Fibroblast of upper back skin (primary cell): Measurements from ENCODE around the gene LRMDA.

Experiments used
- DNase-seq: peaks from one replicate; pipeline ENCODE4 v3.0.0-alpha.2; 2013

LRMDA gene

DNA sequence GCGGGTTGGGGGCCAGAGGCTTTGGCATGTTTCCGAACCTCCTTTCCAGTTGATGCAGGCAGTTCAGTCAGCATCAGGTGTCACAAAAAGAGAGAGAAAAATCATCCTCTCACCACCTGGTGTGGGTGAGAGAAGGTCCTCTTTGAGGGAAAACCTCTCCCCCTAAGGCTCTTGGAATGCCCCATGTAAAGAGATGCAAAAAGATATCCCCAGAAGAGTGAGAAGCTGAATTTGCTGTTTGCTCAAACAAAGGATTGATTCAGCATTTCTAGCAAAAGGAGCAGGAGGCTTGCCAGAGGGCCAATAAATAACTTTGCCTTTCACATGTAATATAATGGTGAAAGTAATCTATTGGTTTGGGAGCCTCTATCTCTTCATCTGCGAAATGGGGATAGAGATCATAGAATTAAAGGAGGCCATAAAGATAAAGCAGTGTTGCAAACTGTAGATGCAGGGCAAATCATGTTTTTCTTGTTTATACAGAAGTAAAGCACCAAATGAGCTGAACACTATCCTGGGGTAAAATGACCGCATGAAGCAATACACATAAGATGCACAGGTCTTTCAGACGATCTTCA, 425.9 kb downstream of the LRMDA start:
- no peak for DNase-seq

GRCh38 chr10:75857896-75858295, 426.5 kb downstream of the LRMDA start:
- no peak for DNase-seq

DNA sequence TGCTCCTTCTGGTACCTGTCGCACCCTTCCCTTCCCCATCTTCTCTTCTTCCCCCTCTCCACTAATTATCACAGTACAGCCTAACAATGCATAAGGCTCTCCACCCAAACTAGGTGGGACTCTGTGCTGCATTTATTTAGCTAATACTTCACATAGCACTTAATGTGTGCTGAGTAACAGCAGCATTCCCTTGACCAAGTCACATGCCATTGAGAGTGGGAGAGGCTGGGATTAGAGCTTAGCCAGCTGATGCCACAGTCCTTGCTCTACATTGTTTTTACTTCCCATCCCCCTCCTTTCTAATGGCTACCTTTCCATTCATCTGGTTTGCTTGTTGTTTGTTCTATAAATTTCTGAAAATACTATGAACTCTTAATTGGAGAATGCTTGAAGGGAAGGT, 426.9 kb downstream of the LRMDA start:
- DNase-seq: no peak

DNA sequence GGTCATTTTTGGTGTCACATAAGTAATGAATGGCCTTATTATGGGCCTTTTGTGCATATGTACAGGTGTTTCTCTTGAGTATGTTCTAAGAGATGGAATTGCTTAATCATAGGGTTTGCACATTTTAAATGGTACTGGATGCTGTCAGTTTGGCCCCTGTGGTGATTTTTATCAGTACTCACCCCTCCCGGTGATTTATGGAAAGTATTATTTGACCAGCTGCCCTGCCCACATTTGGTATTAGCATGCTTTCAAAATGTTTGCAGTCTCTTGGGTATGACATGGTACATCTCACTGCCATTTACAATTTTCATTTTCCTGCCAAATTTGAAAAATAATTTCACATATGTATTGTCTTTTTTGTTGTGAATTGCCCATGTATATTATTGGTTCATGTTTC, 427.7 kb downstream of the LRMDA start:
- no peak for DNase-seq

- DNase-seq: no peak
These were observed 428.6 kb downstream of the LRMDA start for GRCh38 chr10:75860009-75860408.

- DNase-seq: no peak
These were observed 430.2 kb downstream of the LRMDA start for GRCh38 chr10:75861582-75861981.

GRCh38 chr10:75862935-75863334, 431.5 kb downstream of the LRMDA start:
- DNase-seq: no peak

- no peak for DNase-seq
These were observed 433.3 kb downstream of the LRMDA start for GRCh38 chr10:75864717-75865116.

- peak; percentile 27 for DNase-seq
These were observed 434.2 kb downstream of the LRMDA start for GRCh38 chr10:75865413-75866299.

DNA sequence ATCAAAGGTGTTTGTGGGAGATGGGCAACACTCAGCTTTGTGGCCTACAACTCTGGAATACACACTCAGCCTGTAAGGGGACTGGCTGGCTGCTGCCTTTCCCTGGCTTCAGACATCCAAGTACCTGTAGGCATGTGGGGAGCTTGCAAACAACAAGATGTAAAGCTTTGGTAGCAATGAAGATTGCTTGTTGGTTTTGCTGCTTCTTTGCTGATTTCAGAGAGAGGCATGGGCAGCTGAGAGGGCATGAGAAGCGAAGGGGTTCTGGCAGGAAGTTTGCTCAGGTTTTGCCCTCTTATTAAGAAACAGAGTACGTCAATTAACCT, 434.8 kb downstream of the LRMDA start:
- DNase-seq: no peak

DNA sequence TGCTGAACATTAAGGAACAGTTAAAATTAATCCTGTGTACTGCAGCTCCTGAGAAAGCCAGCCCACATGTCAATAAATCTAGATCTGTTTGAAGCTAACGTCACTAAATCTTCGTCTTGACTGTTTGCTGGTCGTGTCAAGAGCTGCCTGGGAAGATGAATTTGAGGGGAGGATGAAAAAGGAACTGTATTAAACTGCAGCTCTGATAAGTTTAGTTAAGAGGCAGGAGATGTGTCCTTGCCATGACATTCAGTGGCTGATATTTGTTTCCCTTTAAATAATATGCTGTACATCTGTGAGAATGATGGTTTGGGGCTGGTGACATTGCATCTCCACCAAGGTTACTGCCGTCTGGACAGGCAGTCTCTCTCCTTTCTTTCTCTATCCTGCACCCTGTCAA, 435.3 kb downstream of the LRMDA start:
- DNase-seq: no peak

DNA sequence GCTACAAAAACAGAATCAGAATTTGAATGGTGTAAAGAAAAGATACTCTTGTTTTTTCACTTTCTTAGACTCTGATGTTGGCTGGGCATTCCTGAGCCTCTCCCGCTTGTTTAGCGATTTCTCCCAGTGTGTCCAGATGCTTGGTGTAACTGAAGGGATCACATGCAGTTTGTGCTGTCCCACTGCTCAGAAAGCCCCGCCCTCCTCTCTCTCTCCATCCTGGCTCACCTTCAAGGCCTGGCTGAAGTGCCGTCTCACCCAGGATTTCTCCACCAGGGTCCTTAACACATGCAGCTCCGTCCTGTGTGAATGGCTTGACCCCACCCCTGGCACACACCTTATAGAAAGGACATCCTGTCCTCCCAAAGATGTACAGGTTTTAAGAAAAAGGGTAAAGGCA, 437.1 kb downstream of the LRMDA start:
- no peak for DNase-seq

DNA sequence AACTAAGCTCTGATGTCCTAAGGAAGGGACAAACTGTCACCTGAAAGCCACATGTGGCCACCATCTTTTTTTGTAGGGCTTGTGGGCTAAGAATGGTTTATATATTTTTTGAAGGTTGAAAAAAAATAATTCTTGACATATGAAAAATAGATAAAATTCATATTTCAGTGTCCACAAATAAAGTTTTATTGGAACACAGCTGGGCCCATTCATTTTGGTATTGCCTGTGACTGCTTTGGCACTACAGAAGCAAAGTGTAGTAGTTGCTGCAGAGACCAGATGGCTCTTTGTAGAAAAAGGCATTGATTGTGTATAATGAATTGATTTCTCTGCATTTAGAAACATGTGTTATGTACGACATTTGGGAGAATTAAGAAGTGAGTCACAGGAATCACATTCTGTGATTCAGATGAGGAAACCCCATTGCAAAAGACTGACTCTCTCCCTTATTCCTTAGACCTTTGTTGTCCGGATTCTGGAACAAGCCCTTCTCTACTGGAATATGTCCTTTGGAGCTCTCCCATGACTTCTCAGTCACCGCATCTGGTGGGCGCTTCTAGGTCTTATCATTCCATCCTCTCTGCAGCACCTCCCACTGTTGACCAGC, 438.7 kb downstream of the LRMDA start:
- peak; percentile 12 for DNase-seq

GRCh38 chr10:75875740-75876139, 444.3 kb downstream of the LRMDA start:
- DNase-seq: no peak

DNA sequence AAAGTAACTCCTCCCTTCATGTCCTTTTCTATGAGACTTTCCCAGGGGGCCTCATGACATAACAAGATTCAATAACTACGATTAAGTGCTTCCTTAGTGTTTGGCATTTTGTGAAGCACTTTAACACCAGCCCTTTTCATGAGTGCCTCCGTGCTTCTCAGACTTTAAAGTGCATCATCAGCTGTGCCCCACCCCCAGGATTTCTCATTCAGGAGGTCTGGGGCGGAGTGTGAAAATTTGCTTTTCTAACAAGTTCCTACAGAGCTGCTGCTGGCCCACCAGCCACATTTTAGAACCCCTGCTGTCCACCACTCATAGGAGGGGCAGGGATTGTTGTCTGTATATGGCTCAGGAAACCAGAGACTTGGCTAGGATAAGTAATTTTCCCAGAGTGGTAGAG, 445.3 kb downstream of the LRMDA start:
- DNase-seq: no peak

DNA sequence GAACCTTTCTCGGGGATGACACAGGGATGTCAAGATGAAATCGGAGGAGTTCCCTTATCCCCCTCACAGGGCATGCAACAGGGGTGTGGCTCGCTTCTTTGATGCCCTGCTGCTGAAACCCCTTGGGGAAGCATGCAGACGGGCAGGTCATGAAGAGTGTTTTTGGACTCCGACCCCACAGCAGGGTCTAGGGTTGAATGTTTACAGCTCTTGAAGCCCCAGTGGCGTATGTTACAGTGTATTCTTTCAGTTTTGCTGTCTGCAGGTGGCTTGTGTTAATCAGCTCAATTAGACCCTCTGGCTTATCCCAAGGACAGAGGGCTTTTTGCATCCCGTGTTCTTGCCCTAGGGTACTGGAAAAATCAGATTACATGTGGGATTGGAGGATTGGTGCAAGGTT, 446.5 kb downstream of the LRMDA start:
- no peak for DNase-seq

- DNase-seq: no peak
These were observed 447.2 kb downstream of the LRMDA start for GRCh38 chr10:75878586-75878985.

GRCh38 chr10:75880031-75880775, 448.8 kb downstream of the LRMDA start:
- no peak for DNase-seq

DNA sequence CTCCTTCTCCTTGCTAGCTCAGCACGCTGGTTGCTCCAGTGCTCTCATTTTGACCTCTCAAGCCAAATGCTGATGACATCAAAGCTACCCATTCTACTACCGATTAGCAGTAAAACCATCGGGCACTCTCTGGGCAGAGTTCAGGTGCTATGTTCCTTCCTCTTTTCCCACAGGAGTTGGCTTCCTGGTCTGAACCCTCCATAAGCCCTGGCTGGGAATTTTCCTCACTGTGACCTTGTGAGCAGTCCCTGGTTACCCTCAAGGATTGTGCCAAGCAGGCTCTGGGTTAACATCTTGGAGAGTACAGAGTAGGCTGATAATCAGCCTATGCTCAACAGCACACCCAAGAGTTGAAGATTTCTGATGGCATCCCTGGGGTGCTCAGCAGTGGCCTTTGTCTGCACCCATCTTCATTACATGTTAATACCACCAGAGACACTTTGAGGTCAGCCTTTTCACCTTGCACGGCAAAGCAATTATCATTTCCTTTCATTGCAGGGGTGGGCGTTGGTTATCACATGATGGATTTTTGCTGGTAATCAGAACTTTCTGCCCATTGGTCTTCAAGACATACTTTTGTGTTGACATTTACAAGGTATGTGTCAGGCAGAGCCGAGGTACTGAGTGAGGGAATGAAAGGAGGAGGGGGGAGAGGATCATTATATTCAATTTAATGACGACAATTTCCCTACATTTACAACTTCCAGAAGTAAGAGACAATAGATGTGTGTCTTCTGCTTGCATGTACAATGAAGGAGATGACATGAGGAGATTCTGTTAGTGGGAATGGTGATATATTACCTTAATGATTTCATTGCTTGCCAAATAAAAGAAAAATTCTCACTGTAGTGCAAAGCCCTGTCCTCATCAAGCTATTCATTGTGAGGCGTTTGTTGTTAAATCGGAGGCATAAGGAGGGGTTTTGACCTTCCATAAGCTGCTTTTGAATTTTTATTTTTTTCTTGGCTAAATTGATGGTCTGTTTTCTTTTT, 452.0 kb downstream of the LRMDA start:
- no peak for DNase-seq

DNA sequence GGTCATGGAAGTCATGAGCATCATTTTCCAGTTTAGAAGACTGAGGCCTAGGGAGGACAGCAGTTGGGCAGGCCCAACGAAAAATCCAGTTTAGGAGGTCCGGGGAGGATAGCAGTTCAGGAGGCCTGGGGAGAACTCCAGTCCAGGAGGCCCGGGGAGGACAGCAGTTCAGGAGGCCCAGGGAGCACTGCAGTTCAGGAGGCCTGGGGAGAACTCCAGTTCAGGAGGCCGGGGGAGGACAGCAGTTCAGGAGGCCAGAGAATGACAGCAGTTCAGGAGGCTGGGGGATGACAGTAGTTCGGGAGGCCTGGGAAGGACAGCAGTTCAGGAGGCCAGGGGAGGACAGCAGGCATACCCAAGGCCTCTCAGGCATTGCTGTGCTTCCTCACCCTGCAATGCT, 453.4 kb downstream of the LRMDA start:
- DNase-seq: no peak

DNA sequence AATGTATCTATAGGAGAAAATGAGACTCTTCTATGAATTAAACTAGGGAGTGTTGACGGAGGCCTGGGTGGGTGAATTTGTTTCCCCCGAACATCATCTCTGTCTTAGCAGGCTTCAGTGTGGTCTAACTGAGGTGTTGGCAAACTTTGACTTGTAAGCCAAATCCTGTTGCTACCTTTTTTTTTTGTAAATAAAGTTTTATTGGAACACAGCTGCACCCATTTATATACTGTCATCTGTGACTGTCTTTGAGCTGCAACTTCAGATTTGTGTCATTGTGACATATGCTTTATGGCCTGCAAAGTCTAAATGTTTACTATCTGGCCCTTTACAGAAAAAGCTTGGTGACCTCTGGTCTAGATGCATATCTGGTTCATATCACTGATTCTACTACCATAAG, 455.9 kb downstream of the LRMDA start:
- no peak for DNase-seq

DNA sequence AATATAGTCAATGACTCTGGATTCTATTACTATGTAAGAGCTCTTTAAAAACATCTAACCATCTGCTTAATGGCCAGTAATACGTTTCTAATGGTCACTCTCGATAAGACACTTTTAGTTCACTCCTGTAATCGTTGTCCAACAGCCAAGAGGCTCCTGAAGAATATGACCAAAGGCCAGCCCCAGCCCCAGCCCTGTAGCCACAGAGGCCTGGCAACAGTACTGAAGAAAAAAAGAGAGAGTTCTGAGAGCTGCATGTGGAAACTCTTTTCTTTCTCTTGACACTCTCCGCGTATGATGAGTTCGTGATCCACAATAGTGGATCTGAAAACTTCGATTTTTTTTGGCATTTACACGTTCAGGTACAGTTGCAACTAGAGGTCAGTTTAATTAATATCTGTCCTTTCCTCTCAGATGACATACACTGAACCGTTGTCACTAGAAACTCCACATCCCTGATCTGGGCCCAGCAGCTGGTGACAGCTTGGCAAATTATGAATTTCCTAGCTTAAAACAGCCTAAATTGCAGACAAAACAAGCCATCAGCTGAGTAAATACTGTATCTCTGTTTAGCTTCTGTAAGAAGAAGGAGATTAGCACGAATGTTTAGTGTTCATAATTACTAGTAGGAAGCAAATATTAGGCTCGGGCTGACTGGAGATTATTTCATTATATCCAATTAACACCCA, 456.7 kb downstream of the LRMDA start:
- no peak for DNase-seq
